Epithelial cell of proximal tubule (primary cell): ENCODE measurements around the gene NFE2L1. TPM values are rescaled to one million over a fixed set of nuclear protein-coding genes. Genes with fewer than 3 reads are reported as not detected.
"Not testable (repeated sequence)": the region's sequence is repeated elsewhere in the genome, so short reads cannot be mapped to it uniquely, and the experiment has no call there.

Experiments
- DNase-seq: peaks from one replicate; pipeline ENCODE4 v3.0.0-alpha.2; 2011; ENCODE audit warnings: low read depth
- H3K4me3 ChIP-seq: 2 replicates; pipeline ENCODE4 v1.5.1; 2011; ENCODE audit warnings: low read depth, mild to moderate bottlenecking, low read length
- total RNA-seq: library from RNA; depleted of rRNA; stranded (reverse); fragments of >200 nt; gene quantifications from 2 replicates; pipeline ENCODE4 v1.2.3, GENCODE V29; 2015
- TF ChIP-seq, protein P1 (sequence below): conservative IDR thresholded peaks from 2 replicates; pipeline ENCODE4 v1.5.1; 2012; ENCODE audit warnings: low read depth, mild to moderate bottlenecking, low read length

The NFE2L1 gene, protein sequence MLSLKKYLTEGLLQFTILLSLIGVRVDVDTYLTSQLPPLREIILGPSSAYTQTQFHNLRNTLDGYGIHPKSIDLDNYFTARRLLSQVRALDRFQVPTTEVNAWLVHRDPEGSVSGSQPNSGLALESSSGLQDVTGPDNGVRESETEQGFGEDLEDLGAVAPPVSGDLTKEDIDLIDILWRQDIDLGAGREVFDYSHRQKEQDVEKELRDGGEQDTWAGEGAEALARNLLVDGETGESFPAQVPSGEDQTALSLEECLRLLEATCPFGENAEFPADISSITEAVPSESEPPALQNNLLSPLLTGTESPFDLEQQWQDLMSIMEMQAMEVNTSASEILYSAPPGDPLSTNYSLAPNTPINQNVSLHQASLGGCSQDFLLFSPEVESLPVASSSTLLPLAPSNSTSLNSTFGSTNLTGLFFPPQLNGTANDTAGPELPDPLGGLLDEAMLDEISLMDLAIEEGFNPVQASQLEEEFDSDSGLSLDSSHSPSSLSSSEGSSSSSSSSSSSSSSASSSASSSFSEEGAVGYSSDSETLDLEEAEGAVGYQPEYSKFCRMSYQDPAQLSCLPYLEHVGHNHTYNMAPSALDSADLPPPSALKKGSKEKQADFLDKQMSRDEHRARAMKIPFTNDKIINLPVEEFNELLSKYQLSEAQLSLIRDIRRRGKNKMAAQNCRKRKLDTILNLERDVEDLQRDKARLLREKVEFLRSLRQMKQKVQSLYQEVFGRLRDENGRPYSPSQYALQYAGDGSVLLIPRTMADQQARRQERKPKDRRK
- total RNA-seq: 69.1 and 79.6 TPM in 2 replicates

DNA sequence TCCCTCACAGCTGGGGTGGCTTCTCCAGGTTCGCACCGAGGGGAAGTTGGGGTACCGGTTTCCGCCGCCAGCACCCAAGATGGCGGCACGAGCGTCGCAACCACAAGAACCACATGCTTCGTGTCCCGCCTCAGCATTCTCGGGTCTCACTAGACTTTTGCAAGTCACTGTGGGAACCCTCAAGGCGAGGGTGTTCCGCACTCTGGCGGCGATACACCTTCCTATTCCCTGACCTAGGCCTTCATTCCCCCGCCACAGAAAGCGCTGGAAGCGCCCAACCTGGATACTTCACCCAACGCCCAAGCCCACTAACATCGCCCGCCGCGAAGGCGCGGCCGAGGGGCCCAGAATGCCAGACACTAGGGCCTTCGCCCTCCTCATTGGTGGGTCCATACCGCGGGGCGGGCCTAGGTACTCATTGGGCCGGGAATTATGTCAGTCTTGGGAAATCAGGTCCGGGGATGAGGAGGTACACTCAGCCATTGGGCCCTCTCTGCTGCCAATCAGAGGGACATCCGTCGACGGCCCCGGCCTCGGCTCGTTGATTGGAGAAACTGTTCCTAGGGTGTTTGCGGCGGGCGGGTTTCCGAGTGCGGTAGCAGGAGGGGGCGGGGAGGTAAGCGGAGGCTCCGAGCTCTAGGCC lies at the start of gene NFE2L1:
Gene NFE2L1 (plus strand): TSS at position 619 of the 643 bp plus-strand sequence. CDS start 2,760 bp downstream, outside the sequence.
- DNase-seq: peak; percentile 94
- TF ChIP-seq, protein P1, sequence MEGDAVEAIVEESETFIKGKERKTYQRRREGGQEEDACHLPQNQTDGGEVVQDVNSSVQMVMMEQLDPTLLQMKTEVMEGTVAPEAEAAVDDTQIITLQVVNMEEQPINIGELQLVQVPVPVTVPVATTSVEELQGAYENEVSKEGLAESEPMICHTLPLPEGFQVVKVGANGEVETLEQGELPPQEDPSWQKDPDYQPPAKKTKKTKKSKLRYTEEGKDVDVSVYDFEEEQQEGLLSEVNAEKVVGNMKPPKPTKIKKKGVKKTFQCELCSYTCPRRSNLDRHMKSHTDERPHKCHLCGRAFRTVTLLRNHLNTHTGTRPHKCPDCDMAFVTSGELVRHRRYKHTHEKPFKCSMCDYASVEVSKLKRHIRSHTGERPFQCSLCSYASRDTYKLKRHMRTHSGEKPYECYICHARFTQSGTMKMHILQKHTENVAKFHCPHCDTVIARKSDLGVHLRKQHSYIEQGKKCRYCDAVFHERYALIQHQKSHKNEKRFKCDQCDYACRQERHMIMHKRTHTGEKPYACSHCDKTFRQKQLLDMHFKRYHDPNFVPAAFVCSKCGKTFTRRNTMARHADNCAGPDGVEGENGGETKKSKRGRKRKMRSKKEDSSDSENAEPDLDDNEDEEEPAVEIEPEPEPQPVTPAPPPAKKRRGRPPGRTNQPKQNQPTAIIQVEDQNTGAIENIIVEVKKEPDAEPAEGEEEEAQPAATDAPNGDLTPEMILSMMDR: no peak
- H3K4me3 ChIP-seq: peak within 1 kb of the TSS; percentile 91

DNA sequence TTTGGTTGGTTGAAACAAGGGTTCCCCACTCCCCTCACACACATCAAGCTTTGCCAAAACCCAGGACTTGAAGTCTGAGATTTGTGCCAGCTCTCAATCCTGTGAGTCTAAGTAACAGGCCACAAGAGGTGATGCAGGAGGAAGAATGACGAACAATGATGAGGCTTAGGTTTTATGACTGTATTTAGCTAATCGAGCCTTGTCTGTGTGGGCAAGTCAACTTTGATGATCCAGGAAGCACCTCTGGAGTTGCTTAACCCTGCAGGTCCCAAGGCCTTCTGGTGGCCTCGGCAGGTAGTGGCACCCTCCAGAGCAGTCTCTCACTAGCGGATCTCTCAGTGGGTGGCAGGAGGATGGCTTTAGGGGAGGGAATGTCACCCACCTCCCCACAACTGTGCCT lies 48.6 kb upstream of the NFE2L1 start:
- TF ChIP-seq, protein P1: no peak
- no peak overlapping the region for H3K4me3 ChIP-seq
- DNase-seq: no peak

- H3K4me3 ChIP-seq: no peak overlapping the region
- no peak for DNase-seq
- TF ChIP-seq, protein P1: no peak
These were observed 47.0 kb upstream of the NFE2L1 start for GRCh38 chr17:48001197-48001596.

- not testable (repeated sequence) for H3K4me3 ChIP-seq, DNase-seq
These were observed 46.5 kb upstream of the NFE2L1 start for GRCh38 chr17:48001657-48002056.

GRCh38 chr17:48002266-48002915 lies 45.8 kb upstream of the NFE2L1 start:
- H3K4me3 ChIP-seq: no peak overlapping the region
- TF ChIP-seq, protein P1: no peak
- DNase-seq: peak; percentile 69

- no peak overlapping the region for H3K4me3 ChIP-seq
- TF ChIP-seq, protein P1: no peak
- DNase-seq: no peak
These were observed 45.2 kb upstream of the NFE2L1 start for GRCh38 chr17:48002916-48003416.
